SK-N-SH (cell line): ENCODE results near the gene KDM5C. TPM values are rescaled to one million over a fixed set of nuclear protein-coding genes. Genes with fewer than 3 reads are reported as not detected.

Experiments used
- CTCF ChIA-PET: fragments of 300-600, 350-600 bp; formaldehyde crosslinking; extraction: SDS; loops from one replicate; lab custom pipeline; 2021; lab: Yijun Ruan, JAX
- POLR2A ChIA-PET: fragments of 350-600 bp; sonication (Branson Sonifier 250); formaldehyde crosslinking; extraction: SDS; loops from one replicate; lab custom pipeline; 2020; ENCODE audit warnings: antibody characterized with exemption, inconsistent platforms; lab: Yijun Ruan, JAX
- DNase-seq: peaks from one replicate; pipeline ENCODE4 v3.0.0; 2012
- H2AFZ ChIP-seq: fragments of 200-600 bp; sonication (generic); 2 replicates; pipeline ENCODE4 v1.8.1; 2016; ENCODE audit warnings: antibody characterized with exemption, mild to moderate bottlenecking, low read depth
- H3F3A ChIP-seq: fragments of 200-600 bp; sonication (generic); replicated peaks from 2 replicates; pipeline ENCODE3; 2016; ENCODE audit warnings: antibody characterized with exemption, mild to moderate bottlenecking; ENCODE audit not compliant: insufficient read depth
- H3K27ac ChIP-seq, 2 experiments: fragments of 200-500 bp in 1 of 2; fragments of 200-600 bp in 1 of 2; sonication (Bioruptor generic) in 1 of 2; sonication (generic), shearing (Covaris generic) in 1 of 2; 2 replicates each; pipeline versions ENCODE4 v1.5.1 to v1.6.1; 2014 to 2016; ENCODE audit warnings: low read depth in 2 of 2, inconsistent platforms in 1 of 2, low read length in 1 of 2, mild to moderate bottlenecking in 1 of 2, mixed read lengths in 1 of 2
- H3K27me3 ChIP-seq: fragments of 200-600 bp; sonication (generic), shearing (Covaris generic); 2 replicates; pipeline ENCODE4 v1.6.1; 2016; ENCODE audit warnings: mixed run types; ENCODE audit not compliant: insufficient read depth
- H3K36me3 ChIP-seq, 2 experiments: fragments of 200-500 bp in 1 of 2; fragments of 200-600 bp in 1 of 2; sonication (Bioruptor generic) in 1 of 2; sonication (generic) in 1 of 2; replicated peaks in 1 of 2; 2 replicates each; pipeline versions ENCODE3 to v1.5.1; 2014 to 2016; ENCODE audit warnings: low read length in 1 of 2, mild to moderate bottlenecking in 1 of 2; ENCODE audit not compliant: insufficient read depth in 2 of 2, control insufficient read depth in 1 of 2
- H3K4me1 ChIP-seq, 2 experiments: fragments of 200-500 bp in 1 of 2; fragments of 200-600 bp in 1 of 2; sonication (Bioruptor generic) in 1 of 2; sonication (generic), shearing (Covaris generic) in 1 of 2; 2 replicates each; pipeline versions ENCODE4 v1.5.1 to v1.6.1; 2014 to 2016; ENCODE audit warnings: low read depth in 1 of 2, low read length in 1 of 2, mixed run types in 1 of 2; ENCODE audit not compliant: insufficient read depth in 2 of 2, control insufficient read depth in 1 of 2
- H3K4me2 ChIP-seq: fragments of 200-600 bp; sonication (generic), shearing (Covaris generic); 2 replicates; pipeline ENCODE4 v1.6.1; 2017; ENCODE audit warnings: mixed run types
- H3K4me3 ChIP-seq, 2 experiments: fragments of 200-500 bp in 1 of 2; fragments of 200-600 bp in 1 of 2; sonication (Bioruptor generic) in 1 of 2; sonication (generic), shearing (Covaris generic) in 1 of 2; 2 replicates each; pipeline versions ENCODE4 v1.5.1 to v1.8.1; 2014 to 2016; ENCODE audit warnings: low read depth in 2 of 2, inconsistent platforms in 1 of 2, low read length in 1 of 2, mild to moderate bottlenecking in 1 of 2, mixed read lengths in 1 of 2, moderate library complexity in 1 of 2
- H3K79me2 ChIP-seq: fragments of 200-600 bp; sonication (generic); 2 replicates; pipeline ENCODE4 v1.8.1; 2017; ENCODE audit warnings: mild to moderate bottlenecking; ENCODE audit not compliant: insufficient read depth
- H3K9ac ChIP-seq: fragments of 200-600 bp; sonication (generic); 2 replicates; pipeline ENCODE4 v1.6.1; 2017; ENCODE audit warnings: mixed run types
- H3K9me2 ChIP-seq: fragments of 200-600 bp; sonication (generic); 2 replicates; pipeline ENCODE4 v1.6.1; 2017; ENCODE audit warnings: mixed run types
- H3K9me3 ChIP-seq: fragments of 200-600 bp; sonication (generic); 2 replicates; pipeline ENCODE4 v1.6.1; 2017; ENCODE audit warnings: mixed run types, mild to moderate bottlenecking, moderate library complexity
- H4K20me1 ChIP-seq: fragments of 200-600 bp; sonication (generic); 2 replicates; pipeline ENCODE4 v1.6.1; 2017; ENCODE audit warnings: mild to moderate bottlenecking, mixed run types; ENCODE audit not compliant: insufficient read depth
- ELF1 ChIP-seq: IDR thresholded peaks from 2 replicates; pipeline ENCODE4 v1.4.0; 2012
- EZH2phosphoT487 ChIP-seq: fragments of 200-600 bp; sonication (generic); IDR thresholded peaks from 2 replicates; pipeline ENCODE4 v1.6.1; 2017; ENCODE audit warnings: low read depth, mixed run types, mild to moderate bottlenecking, antibody characterized with exemption, moderate library complexity, borderline replicate concordance
- FOXJ3 ChIP-seq: sonication (generic); formaldehyde crosslinking; IDR thresholded peaks from 2 replicates; pipeline ENCODE4 v1.5.1; 2020; ENCODE audit warnings: mild to moderate bottlenecking, missing genetic modification reagents
- FOXM1 ChIP-seq: IDR thresholded peaks from 2 replicates; pipeline ENCODE4 v1.4.0; 2012; ENCODE audit warnings: low read depth, mild to moderate bottlenecking
- GABPA ChIP-seq: IDR thresholded peaks from 2 replicates; pipeline ENCODE4 v1.4.0; 2012; ENCODE audit warnings: low read depth, mild to moderate bottlenecking
- MEF2A ChIP-seq: IDR thresholded peaks from 2 replicates; pipeline ENCODE4 v1.4.0; 2012; ENCODE audit warnings: low read depth, borderline replicate concordance
- NFIC ChIP-seq: IDR thresholded peaks from 2 replicates; pipeline ENCODE4 v1.4.0; 2012; ENCODE audit warnings: borderline replicate concordance
- POLR2AphosphoS5 ChIP-seq: IDR thresholded peaks from 2 replicates; pipeline ENCODE4 v1.6.1; 2012; ENCODE audit warnings: low read depth, low read length
- RFX5 ChIP-seq: IDR thresholded peaks from 2 replicates; pipeline ENCODE4 v1.6.1; 2012; ENCODE audit warnings: mild to moderate bottlenecking, improper control_type of control experiment, low read length
- RXRA ChIP-seq: IDR thresholded peaks from 2 replicates; pipeline ENCODE4 v1.4.0; 2012; ENCODE audit warnings: low read depth, mild to moderate bottlenecking, borderline replicate concordance
- SMC3 ChIP-seq: IDR thresholded peaks from 2 replicates; pipeline ENCODE4 v1.6.1; 2012; ENCODE audit warnings: low read depth, low read length, improper control_type of control experiment
- TAF1 ChIP-seq: IDR thresholded peaks from 2 replicates; pipeline ENCODE4 v1.6.1; 2012; ENCODE audit warnings: low read depth, mild to moderate bottlenecking, low read length, moderate library complexity, borderline replicate concordance
- TEAD4 ChIP-seq: IDR thresholded peaks from 2 replicates; pipeline ENCODE4 v1.4.0; 2012; ENCODE audit warnings: mild to moderate bottlenecking, borderline replicate concordance; ENCODE audit not compliant: insufficient read depth
- USF1 ChIP-seq: IDR thresholded peaks from 2 replicates; pipeline ENCODE4 v1.4.0; 2012; ENCODE audit warnings: low read depth, borderline replicate concordance
- YY1 ChIP-seq: IDR thresholded peaks from 2 replicates; pipeline ENCODE4 v1.4.0; 2012; ENCODE audit warnings: low read depth, mild to moderate bottlenecking
- WGBS: methylation state at CpG from one replicate; pipeline ENCODE4 v1.1.6; 2017; ENCODE audit warnings: low lambda C conversion rate; 5-methylcytosine and 5-hydroxymethylcytosine counted together
- polyA plus RNA-seq, 3 experiments: library from polyadenylated mRNA; depleted of rRNA; stranded (reverse); fragments of >200 nt; gene quantifications; 2 replicates each; pipeline ENCODE4 v1.2.3, GENCODE V29; 2012
- TF ChIP-seq, protein P1 (sequence below): fragments of 150-350 bp; IDR thresholded peaks from 2 replicates; pipeline ENCODE4 v1.6.1; 2017; ENCODE audit warnings: antibody characterized with exemption, low read length, low read depth, borderline replicate concordance
- TF ChIP-seq, protein P2 (sequence below): IDR thresholded peaks from 2 replicates; pipeline ENCODE4 v1.4.0; 2012; ENCODE audit warnings: low read depth
- TF ChIP-seq, protein P3 (sequence below): fragments of 150-350 bp; IDR thresholded peaks from 2 replicates; pipeline ENCODE4 v1.6.1; 2016; ENCODE audit warnings: mild to moderate bottlenecking, low read depth, low read length
- TF ChIP-seq, protein P4 (sequence below): IDR thresholded peaks from 2 replicates; pipeline ENCODE4; 2012

KDM5C gene
- polyA plus RNA-seq, 1 of the 3 experiments (the other 2 are of a cell fraction) = 76.6 TPM

DNA sequence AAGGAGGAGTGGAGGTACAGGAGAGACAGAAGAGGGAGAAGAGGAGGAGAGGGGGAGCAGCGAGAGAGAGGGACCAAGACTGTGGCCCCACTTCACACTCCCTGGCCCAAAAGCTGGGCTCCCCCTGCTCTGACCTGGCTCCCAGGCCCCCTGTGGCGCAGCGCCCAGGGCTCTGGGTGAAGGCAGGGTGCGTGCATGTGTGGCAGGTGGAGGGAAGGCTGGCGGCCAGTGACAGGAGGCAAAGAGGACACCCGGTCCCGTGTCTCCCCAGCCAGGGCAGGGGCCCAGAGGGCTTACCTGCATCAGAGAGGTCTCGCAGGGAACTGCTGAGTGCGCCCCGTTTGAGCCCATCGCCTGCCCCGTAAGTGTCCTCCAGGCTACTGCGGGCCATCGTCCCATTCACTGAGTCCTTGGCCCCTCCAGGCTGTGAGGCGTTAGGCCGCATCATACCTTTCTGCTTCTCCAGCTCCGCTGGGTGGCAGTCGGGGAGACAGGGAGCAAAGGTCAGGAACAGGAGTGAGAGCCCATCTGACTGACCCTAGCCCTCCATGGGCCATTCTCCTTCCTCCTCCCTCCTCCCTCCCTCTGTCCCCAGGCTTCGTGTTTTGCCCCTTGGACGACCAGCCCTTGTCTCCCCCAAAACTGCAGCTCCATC lies 11.1 kb upstream of the KDM5C start:
- Histone ChIP-seq H3K79me2 (no peaks in the 10 kb centered on the region), H2AFZ (no peak overlapping the region), H3K9me3 (no peaks in the 10 kb centered on the region), H3K4me2 (no peak overlapping the region), H4K20me1 (no peaks in the 10 kb centered on the region), H3F3A (no peaks in the 10 kb centered on the region), H3K9me2 (no peaks in the 10 kb centered on the region), H3K27ac (no peak overlapping the region), H3K4me1 (no peaks in the 10 kb centered on the region), H3K9ac (no peak overlapping the region), H3K4me3 (no peak overlapping the region), H3K27me3 (0 out of 2 replicates have a peak, but pooled peaks cover 8% of the 10 kb centered on the region), H3K36me3 (peaks cover 0 to 2% of the 10 kb centered on the region in 2 experiments)
- TF ChIP-seq FOXM1 = no peak
- TF ChIP-seq USF1 = no peak
- TF ChIP-seq FOXJ3 (CRISPR knock-in tag) = no peak
- no peak for TF ChIP-seq RFX5
- TF ChIP-seq RXRA = no peak
- TF ChIP-seq GABPA = no peak
- TF ChIP-seq POLR2AphosphoS5 = no peak
- no peak for TF ChIP-seq YY1
- no peak for TF ChIP-seq TAF1
- no peak for TF ChIP-seq SMC3
- TF ChIP-seq, protein P1, sequence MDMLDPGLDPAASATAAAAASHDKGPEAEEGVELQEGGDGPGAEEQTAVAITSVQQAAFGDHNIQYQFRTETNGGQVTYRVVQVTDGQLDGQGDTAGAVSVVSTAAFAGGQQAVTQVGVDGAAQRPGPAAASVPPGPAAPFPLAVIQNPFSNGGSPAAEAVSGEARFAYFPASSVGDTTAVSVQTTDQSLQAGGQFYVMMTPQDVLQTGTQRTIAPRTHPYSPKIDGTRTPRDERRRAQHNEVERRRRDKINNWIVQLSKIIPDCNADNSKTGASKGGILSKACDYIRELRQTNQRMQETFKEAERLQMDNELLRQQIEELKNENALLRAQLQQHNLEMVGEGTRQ = no peak
- POLR2A ChIA-PET = no interaction called here
- CTCF ChIA-PET = interaction anchor here (1.0 to 2.1 kb wide), 4 partner anchors 8 to 81 kb away, joined by 3 to 7 read pairs (median 4); no protein-coding TSS in a partner anchor
- 47% methylated on average over 4 of the region's 20 CpGs for WGBS
- no peak for DNase-seq

DNA sequence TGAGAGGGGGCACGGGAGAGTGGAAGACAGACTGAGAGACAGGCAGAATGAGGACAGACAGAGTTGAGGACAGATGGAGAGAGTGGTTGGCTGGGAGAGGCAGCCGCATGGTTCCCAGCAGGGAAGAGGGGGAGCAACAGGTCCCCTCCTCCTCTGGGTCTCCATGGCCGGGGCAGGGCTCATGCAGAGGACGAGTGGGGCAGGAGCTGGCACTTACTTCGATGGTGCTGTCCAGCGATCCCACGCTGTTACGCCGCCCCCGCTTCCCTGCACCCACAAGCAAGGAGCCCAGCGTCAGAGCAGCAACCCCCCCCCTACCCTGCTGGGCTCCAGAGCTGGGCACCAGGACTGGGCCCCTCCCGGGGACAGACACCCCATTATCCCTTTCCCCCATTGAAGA lies 10.6 kb upstream of the KDM5C start:
- H3F3A ChIP-seq = no peaks in the 10 kb centered on the region
- H3K9ac ChIP-seq = no peak overlapping the region
- POLR2A ChIA-PET = no interaction called here
- H3K9me3 ChIP-seq = no peaks in the 10 kb centered on the region
- H3K36me3 ChIP-seq = peaks cover 0 to 2% of the 10 kb centered on the region in 2 experiments
- H3K79me2 ChIP-seq = no peaks in the 10 kb centered on the region
- no peaks in the 10 kb centered on the region for H4K20me1 ChIP-seq
- H3K27me3 ChIP-seq = 0 out of 2 replicates have a peak, but pooled peaks cover 8% of the 10 kb centered on the region
- H3K4me1 ChIP-seq = no peaks in the 10 kb centered on the region
- CTCF ChIA-PET = interaction anchor here (1.0 to 2.1 kb wide), 3 partner anchors 9 to 49 kb away, joined by 3 to 7 read pairs (median 5); no protein-coding TSS in a partner anchor
- H3K9me2 ChIP-seq = no peaks in the 10 kb centered on the region
- H3K4me2 ChIP-seq = no peak overlapping the region
- DNase-seq = no peak
- WGBS = 57% methylated on average over 11 of the region's 12 CpGs
- no peak overlapping the region for H3K4me3 ChIP-seq
- H3K27ac ChIP-seq = no peak overlapping the region
- no peak overlapping the region for H2AFZ ChIP-seq
- TF ChIP-seq ELF1 (no peak), FOXJ3 (CRISPR knock-in tag) (no peak), TEAD4 (no peak), GABPA (no peak), NFIC (no peak), EZH2phosphoT487 (no peak), MEF2A (no peak)
- TF ChIP-seq, protein P1 = no peak
- TF ChIP-seq, protein P2, sequence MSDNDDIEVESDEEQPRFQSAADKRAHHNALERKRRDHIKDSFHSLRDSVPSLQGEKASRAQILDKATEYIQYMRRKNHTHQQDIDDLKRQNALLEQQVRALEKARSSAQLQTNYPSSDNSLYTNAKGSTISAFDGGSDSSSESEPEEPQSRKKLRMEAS = no peak
- TF ChIP-seq, protein P3, sequence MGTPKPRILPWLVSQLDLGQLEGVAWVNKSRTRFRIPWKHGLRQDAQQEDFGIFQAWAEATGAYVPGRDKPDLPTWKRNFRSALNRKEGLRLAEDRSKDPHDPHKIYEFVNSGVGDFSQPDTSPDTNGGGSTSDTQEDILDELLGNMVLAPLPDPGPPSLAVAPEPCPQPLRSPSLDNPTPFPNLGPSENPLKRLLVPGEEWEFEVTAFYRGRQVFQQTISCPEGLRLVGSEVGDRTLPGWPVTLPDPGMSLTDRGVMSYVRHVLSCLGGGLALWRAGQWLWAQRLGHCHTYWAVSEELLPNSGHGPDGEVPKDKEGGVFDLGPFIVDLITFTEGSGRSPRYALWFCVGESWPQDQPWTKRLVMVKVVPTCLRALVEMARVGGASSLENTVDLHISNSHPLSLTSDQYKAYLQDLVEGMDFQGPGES = no peak
- TF ChIP-seq, protein P4, sequence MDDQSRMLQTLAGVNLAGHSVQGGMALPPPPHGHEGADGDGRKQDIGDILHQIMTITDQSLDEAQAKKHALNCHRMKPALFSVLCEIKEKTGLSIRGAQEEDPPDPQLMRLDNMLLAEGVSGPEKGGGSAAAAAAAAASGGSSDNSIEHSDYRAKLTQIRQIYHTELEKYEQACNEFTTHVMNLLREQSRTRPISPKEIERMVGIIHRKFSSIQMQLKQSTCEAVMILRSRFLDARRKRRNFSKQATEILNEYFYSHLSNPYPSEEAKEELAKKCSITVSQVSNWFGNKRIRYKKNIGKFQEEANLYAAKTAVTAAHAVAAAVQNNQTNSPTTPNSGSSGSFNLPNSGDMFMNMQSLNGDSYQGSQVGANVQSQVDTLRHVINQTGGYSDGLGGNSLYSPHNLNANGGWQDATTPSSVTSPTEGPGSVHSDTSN = no peak
